HG02870 (cell line): ENCODE results near the gene ZHX3.

ENCODE experiments used
- ATAC-seq: cut with Tn5 transposase; IDR thresholded peaks from one replicate; pipeline ENCODE4 v1.9.1; 2021; ENCODE audit warnings: mild to moderate bottlenecking, moderate library complexity; ENCODE audit not compliant: unreplicated experiment

ZHX3 gene

DNA sequence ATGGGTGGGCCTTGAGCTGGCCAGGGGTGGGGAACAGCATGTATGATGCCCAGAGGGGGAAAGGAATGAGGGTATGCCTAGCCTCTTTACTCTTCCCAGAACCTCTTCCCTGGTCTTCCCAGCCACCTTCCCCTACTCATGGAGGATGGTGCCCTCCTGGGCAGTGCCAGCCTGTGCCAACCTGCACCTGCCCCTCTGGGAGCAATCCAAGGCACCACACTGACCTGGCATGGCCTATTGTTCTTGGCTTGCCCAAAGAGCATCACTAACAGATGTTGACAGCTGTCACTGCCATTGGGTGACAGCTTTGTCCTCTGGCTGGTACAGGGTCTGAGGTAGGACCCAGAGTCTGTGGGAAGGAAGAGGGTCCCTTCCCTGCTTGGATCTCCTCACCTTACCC lies 36.0 kb upstream of the ZHX3 start:
- no peak for ATAC-seq

DNA sequence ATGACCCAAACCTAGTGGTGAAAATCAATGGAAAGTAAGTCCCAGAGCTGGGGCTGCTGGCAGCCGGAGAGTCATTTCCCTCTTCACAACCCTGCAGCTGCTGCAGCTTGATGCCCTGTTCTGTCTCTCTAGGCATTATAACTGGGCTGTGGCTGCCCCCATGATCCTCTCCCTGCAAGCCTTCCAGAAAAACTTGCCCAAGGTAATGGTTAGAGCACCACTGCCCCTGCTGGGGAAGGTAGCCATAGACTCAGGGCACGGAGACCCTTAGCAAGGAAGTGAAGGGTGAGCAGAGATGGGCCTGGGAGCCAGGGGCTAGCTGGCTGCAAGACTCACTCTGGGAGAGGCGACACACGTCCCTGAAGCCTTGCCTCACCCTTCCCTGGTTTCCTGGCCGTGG lies 35.1 kb upstream of the ZHX3 start:
- no peak for ATAC-seq

DNA sequence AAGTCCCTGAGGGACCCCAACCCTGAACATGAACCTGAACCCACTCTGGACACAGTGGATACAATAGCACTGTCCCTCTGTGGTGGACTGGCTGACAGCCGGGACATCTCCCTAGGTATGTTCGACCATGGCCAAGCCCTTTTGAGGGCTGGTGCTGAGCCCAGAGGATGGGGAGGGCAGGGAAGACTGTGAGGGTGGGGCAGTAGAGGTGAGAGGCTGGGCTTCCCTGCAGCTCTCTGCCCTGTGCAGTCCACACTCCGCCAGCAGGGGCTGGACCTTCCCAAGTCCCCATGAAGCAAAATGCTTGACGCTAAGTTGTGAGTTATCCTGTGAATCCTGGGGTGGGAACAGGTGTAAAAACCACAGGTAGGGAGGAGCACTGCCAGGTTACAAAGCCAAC lies 34.6 kb upstream of the ZHX3 start:
- ATAC-seq: no peak

DNA sequence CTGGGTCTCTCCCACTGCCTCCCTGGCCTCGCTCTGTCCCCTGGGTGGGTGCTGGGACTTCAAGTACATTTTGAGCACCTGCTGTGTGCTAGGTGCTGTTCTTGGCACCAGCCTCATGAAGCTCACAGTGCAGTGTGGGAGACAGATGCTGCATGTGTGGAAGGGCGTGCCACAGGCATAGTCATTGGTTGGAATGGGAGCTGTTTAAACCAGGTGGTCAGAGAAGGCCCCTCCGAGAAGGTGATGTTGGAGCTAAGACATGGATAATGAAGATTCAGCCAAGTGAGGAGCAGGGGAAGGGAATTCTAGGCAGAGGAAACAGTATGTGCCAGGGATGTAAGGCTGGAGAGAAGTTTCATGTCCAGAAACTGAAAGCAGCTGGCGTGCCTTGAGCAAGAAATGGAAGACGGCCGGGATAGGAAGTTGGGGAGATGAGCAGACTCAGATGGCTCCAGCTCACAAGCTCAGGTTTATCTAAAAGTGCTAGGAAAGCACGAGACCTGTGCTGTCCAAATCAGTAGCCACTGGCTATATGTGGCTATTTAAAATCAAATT lies 33.0 kb upstream of the ZHX3 start:
- ATAC-seq: no peak

DNA sequence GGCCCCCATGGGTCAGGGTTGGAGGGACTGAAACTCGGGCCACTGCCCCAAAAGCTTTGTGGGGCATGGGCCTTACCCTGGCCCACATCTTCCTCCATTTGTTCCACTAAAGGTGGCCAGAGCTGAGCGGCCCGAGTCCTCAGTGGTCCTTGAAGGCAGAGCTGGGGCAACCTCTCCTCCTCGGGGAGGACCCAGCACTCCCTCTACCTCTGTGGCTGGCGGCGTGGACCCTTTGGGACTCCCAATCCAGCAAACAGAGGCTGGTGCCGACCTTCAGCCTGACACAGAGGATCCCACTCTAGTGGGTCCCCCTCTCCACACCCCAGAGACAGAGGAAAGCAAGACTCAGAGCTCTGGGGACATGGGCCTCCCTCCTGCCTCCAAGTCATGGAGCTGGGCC lies 32.4 kb upstream of the ZHX3 start:
- no peak for ATAC-seq

DNA sequence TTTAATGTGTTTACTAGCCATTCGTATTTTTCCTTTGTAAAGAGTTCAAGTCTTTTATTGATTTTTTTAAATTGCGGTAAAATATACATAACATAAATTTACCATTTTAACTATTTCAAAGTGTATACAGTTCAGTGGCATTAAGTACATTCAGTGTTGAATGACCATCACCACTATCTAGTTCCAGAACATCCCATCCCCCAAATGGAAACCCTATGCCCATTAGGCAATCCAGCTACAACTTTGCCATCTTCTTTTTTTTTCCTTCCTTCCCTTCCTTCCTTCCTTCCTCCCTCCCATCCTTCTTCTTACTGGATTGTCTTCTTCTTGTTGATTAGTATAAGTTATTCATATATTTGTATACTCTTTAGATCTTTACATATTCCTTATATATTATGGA lies 31.7 kb upstream of the ZHX3 start:
- no peak for ATAC-seq

DNA sequence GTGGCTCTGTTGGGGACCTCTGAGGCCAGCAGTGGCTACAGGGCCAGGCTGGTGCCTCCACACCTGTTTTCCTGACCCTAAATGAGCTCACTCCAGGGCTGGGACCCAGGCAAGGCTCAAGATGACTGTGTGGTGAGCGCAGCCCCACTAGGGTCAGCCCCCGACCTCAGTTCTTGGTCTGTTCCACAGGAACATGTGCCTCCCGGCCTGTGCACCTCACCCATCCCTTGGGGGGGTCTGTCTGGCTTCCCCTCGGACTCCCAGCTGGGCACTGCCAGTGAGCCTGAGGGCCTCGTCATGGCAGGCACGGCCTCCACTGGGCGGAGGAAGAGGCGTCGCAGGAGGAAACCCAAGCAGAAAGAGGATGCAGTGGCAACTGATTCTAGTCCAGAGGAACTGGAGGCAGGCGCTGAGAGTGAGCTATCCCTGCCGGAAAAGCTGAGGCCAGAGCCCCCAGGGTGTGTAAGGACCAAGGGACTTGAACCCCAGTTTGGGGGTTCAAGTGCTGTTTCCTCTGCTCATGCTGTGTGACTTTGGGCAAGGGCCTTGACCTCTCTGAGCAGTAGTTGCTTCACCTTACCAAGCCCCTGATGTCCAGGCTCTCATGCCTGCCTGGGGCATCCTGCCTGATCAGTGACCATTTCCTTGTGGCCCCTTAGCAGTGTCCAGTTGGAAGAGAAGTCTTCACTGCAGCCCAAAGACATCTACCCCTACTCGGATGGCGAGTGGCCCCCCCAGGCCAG lies 31.1 kb upstream of the ZHX3 start:
- no peak for ATAC-seq

DNA sequence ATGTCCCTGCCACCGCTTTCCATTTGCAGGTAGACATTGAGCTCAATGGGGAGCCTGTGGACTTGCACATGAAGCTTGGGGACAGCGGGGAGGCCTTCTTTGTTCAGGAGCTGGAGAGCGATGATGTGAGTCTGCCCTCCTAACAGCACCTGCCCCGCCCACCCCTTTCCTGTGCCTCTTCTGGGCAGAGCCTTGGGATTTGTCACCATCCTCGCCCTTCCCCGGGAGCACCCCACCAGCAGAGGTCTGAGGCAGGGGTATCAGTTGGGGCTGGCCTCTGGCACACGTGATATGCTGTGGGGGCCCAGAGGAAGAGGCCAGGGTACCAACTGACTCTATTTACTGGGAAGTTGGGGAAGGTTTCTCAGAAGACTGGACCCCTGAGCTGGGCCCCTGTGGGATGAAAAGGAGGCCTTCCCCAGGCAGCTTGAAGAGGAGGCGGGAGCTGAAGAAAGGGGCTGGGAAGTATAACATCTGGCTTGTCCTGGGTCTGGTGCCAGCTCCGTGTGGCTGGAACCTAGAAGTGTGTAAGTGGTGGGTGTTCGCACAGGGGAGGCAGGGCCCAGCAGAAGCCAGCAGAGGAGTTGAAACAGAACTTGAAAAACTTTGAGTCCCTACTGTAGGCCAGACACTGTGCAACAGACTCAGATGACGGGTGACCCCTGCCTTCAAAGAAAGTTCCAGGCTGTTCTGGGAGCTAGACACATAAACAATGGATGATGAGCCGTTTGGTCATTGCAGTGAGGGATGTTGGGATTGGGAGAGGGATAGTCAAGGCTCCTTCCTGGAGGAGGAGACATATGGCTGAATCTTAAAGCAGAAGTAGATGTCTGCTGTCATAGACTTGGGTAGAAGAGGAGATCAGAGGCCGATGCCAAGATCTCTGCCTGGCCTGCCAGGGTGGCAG lies 30.2 kb upstream of the ZHX3 start:
- ATAC-seq: no peak

DNA sequence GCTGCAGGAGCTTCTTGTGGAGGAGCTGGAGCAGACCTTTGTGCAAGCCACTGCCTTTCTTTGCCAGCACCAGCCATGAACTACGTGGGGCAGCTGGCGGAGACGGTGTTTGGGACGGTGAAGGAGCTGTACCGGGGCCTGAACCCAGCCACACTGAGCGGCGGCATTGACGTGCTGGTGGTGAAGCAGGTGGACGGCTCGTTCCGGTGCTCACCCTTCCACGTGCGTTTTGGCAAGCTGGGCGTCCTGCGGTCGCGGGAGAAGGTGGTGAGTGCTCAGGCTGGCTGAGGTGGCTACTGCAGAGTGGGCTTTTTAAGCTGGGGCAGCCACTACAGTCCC lies 28.2 kb upstream of the ZHX3 start:
- no peak for ATAC-seq

DNA sequence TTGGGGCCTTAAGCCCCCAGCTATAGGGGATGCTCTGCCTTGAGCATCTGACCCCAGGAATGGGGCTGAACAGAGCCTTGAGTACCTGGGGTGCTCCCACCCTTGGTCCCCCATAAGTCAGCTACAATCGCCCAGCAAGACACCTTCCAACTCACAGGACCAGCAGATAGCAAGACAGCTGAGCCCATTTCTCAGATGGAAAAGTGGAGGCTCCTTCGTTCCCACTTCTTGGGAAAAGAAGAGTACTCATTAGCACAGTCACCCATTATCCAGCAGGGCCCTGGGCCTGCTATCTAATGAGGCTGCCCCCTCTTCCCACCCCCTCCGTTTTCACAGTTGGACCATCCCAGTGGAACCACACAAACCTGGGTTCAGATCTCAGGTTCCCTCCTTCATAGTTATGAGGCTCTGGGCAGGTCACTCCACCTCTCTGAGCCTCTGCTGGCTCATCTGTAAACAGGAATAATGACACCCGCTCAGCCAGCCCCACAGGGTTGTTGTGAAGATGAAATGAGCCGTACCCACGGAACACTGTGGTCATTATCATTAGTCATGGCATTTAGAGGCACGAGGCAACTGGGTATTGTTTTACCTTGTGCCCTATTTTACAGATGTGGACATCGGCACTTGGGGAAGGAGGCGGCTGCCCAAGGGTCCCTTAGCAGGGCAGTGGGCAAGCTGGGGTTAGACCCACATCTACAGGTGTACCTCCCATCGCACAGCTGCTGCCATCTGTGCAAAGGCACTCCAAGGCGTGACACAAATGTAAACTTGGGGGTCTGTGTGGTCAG lies 27.6 kb upstream of the ZHX3 start:
- ATAC-seq: no peak

DNA sequence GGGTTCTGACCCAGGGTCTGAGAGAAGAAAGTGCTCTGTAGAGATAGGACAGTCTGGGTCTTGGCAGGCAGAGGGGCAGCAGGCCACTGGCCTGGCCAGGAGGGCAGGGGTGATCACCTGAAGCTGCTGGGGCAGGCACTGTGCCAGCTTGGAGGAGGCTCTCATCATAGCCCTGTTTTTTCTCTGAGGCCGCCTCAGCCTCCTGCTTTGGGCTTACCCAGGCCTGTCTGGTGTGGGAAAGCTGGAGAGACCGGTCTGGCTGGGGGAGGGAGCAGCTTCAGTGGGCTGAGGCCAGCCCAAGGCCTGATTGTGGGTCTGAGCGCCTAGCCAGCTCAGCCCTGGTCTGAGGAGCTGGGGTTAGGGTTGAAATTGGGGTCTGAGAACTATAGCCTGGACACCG lies 26.9 kb upstream of the ZHX3 start:
- ATAC-seq: no peak

DNA sequence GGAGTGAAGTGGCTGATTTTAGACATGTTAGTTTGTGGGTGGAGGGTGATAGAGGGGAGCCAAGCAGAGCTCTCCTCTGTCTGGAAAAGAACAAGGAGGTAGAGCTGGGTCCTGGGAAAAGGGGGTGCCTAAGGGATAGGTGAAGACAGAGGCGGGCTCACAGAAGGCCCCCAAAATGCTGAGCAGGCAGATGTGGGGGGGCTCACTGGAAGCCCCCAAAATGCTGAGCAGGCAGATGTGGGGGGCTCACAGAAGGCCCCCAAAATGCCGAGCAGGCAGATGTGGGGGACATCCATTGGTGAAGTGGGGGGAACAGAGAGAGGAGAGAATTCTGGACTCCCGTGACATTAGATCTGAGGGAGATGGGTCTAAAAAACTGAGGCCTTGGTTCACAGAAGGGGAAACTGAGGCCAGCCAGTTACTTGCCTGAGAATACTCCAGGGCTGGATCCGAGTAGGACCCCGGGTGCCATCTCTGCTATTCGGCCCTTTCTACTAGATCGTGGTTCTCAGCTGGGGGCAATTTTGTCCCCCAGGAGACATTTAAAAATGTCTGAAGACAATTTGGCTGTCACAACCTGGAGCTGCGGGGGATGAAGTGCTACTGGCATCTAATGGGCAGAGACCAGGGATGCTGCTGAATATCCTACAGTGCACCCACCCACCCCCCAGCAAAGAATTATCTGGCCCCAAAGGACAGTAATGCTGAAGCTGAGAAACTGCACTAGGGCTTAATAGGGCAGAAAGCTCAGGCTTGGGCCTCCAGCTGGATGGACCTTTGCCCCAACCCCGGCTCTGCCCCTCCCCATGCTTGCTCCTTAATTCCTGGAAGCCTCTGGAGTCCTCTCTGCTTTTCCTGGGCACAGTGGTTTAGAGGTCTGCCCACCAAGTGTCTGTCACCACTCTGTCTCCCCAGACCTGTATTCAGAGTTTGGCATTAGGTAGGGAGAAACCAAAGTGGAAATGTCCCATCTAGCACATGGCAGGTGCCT lies 25.2 kb upstream of the ZHX3 start:
- ATAC-seq: no peak

DNA sequence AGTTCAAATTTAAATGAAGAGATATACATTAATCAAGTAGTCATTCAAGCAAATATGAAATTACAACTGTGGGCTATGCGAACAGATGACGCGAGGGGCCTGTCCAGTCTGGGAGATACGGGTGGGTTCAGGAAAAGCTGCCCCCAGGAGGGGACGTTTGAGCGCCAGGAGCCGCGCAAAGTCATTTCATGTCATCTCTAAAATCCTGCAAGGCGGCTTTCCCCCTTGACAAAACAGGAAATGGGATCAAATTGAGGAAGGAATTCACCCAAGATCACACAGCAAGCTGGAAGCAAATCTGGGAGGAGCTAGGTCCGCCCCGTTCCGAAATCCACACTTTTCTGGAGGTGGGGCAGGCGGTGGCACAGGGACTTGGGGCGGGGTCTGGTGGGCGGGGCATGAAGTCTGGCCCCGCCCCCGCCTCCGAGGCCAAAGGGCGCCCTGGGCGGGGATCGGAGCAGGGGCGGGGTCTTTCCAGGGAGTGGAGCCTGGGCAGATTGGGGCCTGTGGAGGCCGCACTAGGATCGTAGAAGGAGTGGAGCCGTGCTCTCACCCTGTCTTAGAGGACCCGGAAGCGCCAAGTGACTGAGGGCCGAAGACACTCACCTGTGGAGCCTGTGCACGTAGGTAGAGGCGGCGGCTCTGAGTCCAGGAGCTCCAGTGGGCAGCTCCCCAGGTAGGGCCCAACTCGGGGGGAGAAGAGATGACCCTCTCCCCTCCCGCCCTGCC lies 23.0 kb upstream of the ZHX3 start, which contains the start of gene LPIN3:
LPIN3 (plus strand) TSS at position 495 of the 729 bp plus-strand sequence. CDS start 4,983 bp downstream, outside the sequence.
- ATAC-seq: no peak

DNA sequence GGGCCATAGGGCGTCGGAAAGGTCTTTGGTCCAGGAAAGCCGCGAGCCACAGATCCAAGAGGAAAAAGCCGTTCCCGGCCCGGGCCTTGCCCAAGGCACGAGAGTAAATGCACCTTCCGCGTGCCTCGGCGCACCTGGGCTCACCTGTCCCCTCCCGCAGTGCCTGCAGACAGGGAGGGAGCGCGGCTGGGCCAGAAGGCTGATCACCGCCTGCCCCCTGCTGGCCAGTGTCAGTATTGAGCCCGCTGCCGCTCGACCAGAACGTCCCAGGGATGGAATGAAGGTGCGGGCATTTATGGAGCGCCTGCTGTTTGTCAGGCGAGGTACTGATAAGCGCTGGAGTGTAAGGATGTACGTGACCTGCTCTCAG lies 22.4 kb upstream of the ZHX3 start:
- no peak for ATAC-seq

DNA sequence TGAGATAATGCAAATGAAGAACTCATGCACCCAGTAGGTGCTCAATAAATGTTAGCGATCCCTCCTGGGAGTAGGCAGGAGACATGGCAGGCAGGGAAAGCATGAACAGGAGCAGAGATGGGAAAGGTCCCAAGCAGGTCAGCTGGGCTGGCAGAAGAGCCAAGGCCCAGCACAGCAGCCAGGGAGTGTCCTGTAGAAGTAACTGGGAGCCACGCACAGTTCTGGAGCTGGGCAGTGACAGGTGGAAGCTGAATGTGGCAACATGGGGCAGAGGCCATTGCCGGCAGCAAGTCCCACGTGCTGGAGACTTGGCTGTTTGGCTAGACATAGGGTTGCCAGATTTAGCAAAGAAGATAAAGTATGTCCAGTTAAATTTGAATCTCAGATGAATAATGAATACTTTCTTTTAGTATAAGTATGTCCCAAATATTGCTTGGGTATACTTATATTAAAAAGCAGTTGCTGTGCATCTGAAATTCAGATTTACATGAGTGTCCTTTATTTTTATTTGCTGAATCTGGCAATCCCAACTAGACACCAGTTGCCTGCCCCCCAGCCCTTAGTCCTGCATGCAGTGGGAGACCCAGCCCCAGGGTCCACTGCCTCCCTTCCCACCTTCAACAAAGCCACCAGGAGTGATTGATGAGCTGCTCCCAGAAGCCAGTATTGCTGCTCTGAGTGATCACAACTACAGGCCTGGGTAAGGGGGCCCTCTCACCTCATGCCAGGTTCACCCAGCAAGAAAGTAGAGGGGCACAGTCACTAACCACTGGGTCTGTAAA lies 19.4 kb upstream of the ZHX3 start:
- no peak for ATAC-seq

DNA sequence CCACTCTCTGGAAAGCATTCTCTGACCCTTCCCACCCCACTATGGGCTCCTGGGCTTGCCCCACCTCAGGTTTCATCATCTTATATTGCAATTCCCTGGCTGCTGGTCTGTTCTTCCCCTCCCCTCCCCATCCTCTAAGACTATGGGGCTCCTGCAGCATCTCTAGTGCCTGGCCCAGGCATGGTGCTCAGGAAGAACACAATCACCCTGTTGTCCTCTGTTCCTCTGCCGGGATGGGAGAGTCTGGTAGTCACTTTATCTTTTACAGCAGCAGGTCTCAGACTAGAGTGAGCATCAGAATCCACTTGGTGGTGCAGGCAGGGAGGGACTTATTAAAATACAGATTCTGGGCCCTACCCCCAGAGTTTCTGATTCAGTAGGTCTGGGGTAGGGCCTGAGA lies 18.1 kb upstream of the ZHX3 start:
- no peak for ATAC-seq

DNA sequence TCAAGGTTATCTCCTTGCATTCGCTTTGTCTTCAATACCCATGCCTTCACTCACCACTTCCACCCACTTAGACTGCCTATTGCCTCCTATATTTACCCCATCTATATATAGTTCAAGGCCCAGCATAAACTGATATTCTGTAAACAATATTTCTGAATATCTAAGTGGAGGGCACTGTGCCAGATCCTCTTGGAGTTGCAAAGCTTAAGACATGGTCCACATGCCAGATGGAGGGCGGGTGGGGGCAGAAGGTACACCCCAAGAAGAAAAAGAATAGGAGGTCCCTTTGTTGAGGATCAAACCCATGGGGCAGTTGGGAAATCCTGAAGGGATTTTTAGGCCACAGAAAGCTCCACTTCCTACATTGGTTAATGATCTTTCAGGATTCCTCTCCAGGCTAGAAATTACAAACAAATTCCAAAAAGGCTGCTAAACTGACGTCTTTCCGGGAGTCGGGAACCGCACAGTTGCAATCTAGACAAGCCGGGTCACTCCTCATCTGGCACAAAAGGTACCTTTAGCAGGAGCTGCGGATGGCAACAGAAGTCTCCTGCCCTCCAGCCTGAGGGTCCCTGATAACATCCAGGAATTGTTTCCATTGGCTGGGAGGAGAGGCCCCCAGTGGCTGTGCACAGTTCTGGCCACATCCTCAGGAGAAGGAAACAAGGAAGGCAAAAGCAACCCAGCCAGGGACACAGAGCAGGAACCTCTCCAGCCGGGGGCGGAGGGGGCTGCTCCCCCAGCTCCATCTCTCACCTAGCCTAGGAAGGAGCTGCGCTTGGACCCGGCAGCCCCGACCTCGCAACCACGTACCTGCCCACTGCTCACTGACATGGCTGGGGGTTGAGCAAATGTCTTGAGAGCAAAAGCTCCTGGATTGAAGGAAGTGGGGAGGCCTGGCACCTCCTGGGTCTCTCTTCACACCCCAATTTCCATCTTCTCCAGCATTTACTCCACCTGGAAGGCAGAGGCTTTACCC lies 17.2 kb upstream of the ZHX3 start:
- ATAC-seq: no peak
